IMR-90 (cell line): Measurements from ENCODE around the gene ZNF786.

Experiments
- BHLHE40 ChIP-seq: fragments of 150-350 bp; IDR thresholded peaks from 2 replicates; pipeline ENCODE4 v1.6.1; 2016; ENCODE audit warnings: mild to moderate bottlenecking, low read depth, low read length
- CEBPB ChIP-seq: IDR thresholded peaks from 2 replicates; pipeline ENCODE4 v1.6.1; 2012; ENCODE audit warnings: low read depth, low read length, improper control_type of control experiment
- FOS ChIP-seq: fragments of 150-350 bp; IDR thresholded peaks from 2 replicates; pipeline ENCODE4 v1.6.1; 2016; ENCODE audit warnings: low read depth, low read length
- MAFK ChIP-seq: IDR thresholded peaks from 2 replicates; pipeline ENCODE4 v1.6.1; 2012; ENCODE audit warnings: low read depth, low read length, improper control_type of control experiment
- MXI1 ChIP-seq: IDR thresholded peaks from 2 replicates; pipeline ENCODE4 v1.6.1; 2012; ENCODE audit warnings: low read depth, mild to moderate bottlenecking, low read length, moderate library complexity, borderline replicate concordance
- NFE2L2 ChIP-seq: fragments of 150-350 bp; IDR thresholded peaks from 2 replicates; pipeline ENCODE4 v1.6.1; 2016; ENCODE audit warnings: low read depth, mild to moderate bottlenecking, low read length
- POLR2A ChIP-seq: IDR thresholded peaks from 2 replicates; pipeline ENCODE4 v1.6.1; 2012; ENCODE audit warnings: mild to moderate bottlenecking, low read depth, low read length
- RAD21 ChIP-seq: IDR thresholded peaks from 2 replicates; pipeline ENCODE4 v1.6.1; 2012; ENCODE audit warnings: low read length, improper control_type of control experiment
- RCOR1 ChIP-seq: IDR thresholded peaks from 2 replicates; pipeline ENCODE4 v1.6.1; 2012; ENCODE audit warnings: mild to moderate bottlenecking, low read length, improper control_type of control experiment; ENCODE audit not compliant: insufficient replicate concordance
- RFX5 ChIP-seq: IDR thresholded peaks from 2 replicates; pipeline ENCODE4 v1.8.0; 2012; ENCODE audit warnings: low read depth, mild to moderate bottlenecking, low read length, moderate library complexity
- SMC3 ChIP-seq: fragments of 150-350 bp; IDR thresholded peaks from 2 replicates; pipeline ENCODE4 v1.6.1; 2016; ENCODE audit warnings: low read depth, mild to moderate bottlenecking, antibody characterized with exemption, low read length, moderate library complexity
- TF ChIP-seq, protein P1 (sequence below): conservative IDR thresholded peaks from 2 replicates; pipeline ENCODE4 v1.5.1; 2012; ENCODE audit warnings: mild to moderate bottlenecking, low read depth, low read length, improper control_type of control experiment
- TF ChIP-seq, protein P2 (sequence below): fragments of 150-350 bp; IDR thresholded peaks from 2 replicates; pipeline ENCODE4 v1.6.1; 2017; ENCODE audit warnings: mild to moderate bottlenecking, antibody characterized with exemption, low read length, low read depth

DNA sequence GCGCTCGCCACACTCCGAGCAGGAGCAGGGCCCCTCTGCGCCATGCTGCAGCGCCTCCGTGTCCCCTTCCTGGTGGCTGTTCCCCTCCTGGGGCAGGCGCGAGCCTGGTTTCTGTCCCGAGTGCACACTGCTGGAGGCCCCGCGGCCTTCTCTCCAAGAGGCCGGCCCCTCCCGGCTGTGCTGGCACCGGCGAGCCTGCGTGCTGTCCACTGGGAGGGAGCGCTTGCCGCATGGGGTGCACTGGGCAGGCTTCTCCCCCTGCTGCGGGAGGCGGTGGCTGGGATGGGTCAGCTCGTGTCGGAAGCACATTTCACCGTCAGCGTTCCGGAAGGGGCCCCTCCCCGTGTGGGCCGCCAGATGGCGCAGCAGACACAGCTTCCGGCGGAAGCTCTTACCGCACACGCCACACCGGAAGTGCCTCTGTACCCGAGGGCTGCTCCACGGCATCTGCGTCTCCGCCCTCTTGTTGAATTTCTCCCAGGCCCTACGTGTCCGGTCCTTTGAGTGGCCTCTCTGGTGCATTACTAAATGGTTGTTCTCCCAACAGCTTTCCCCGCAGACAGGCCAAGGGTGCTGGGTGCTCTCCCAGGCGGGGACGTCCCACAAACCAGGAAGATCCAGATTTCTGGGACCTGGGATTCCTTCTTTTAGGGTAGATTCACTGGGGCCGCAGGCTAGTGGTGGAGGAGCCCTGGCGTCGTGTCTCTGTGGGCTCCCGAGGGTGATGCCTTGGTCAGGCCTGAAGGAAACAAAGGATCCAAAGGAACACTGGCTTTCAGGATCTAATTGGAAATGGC is 18.7 kb downstream of the ZNF786 start:
- TF ChIP-seq, protein P1, sequence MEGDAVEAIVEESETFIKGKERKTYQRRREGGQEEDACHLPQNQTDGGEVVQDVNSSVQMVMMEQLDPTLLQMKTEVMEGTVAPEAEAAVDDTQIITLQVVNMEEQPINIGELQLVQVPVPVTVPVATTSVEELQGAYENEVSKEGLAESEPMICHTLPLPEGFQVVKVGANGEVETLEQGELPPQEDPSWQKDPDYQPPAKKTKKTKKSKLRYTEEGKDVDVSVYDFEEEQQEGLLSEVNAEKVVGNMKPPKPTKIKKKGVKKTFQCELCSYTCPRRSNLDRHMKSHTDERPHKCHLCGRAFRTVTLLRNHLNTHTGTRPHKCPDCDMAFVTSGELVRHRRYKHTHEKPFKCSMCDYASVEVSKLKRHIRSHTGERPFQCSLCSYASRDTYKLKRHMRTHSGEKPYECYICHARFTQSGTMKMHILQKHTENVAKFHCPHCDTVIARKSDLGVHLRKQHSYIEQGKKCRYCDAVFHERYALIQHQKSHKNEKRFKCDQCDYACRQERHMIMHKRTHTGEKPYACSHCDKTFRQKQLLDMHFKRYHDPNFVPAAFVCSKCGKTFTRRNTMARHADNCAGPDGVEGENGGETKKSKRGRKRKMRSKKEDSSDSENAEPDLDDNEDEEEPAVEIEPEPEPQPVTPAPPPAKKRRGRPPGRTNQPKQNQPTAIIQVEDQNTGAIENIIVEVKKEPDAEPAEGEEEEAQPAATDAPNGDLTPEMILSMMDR: peak; percentile 14; the same call in 1 of the 2 replicates
- TF ChIP-seq BHLHE40: no peak
- TF ChIP-seq POLR2A: no peak
- TF ChIP-seq, protein P2, sequence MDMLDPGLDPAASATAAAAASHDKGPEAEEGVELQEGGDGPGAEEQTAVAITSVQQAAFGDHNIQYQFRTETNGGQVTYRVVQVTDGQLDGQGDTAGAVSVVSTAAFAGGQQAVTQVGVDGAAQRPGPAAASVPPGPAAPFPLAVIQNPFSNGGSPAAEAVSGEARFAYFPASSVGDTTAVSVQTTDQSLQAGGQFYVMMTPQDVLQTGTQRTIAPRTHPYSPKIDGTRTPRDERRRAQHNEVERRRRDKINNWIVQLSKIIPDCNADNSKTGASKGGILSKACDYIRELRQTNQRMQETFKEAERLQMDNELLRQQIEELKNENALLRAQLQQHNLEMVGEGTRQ: no peak
- TF ChIP-seq FOS: no peak
- no peak for TF ChIP-seq RCOR1
- TF ChIP-seq MAFK: no peak
- 0 out of 2 replicates have a peak, but pooled peaks have one; percentile 11 for TF ChIP-seq RAD21
- TF ChIP-seq MXI1: no peak
- TF ChIP-seq CEBPB: no peak
- peak; percentile 6; the same call in 1 of the 2 replicates for TF ChIP-seq SMC3
- TF ChIP-seq RFX5: no peak
- TF ChIP-seq NFE2L2: no peak
